HEK293 (cell line): Measurements from ENCODE around the gene C12orf56.
A peak's percentile ranks its signal among the peaks of the same experiment; 100 is the strongest.

ENCODE experiments used
- CTCF ChIA-PET: fragments of 350-600 bp; formaldehyde crosslinking; extraction: SDS; loops from one replicate; lab custom pipeline; 2021; ENCODE audit warnings: antibody characterized with exemption; lab: Yijun Ruan, JAX
- POLR2A ChIA-PET: fragments of 300-600 bp; formaldehyde crosslinking; extraction: SDS; loops from one replicate; lab custom pipeline; 2020; ENCODE audit warnings: antibody characterized with exemption, inconsistent platforms; lab: Yijun Ruan, JAX
- H3K27ac ChIP-seq: fragments of 200-500 bp; sonication (Bioruptor generic); 2 replicates; pipeline ENCODE4 v1.5.1; 2014; ENCODE audit warnings: low read depth, low read length, control low read depth, inconsistent platforms; ENCODE audit errors: extremely low read depth
- H3K36me3 ChIP-seq, 2 experiments: fragments of 200-500 bp in 1 of 2; sonication (Bioruptor generic) in 1 of 2; 1 replicate in 1 of 2; 2 replicates in 1 of 2; pipeline ENCODE4 v1.5.1; 2014 to 2017; ENCODE audit warnings: inconsistent platforms in 2 of 2, low read length in 2 of 2; ENCODE audit not compliant: control insufficient read depth in 2 of 2, insufficient read depth in 1 of 2
- H3K4me1 ChIP-seq: fragments of 200-500 bp; sonication (Bioruptor generic); 2 replicates; pipeline ENCODE4 v1.5.1; 2014; ENCODE audit warnings: mild to moderate bottlenecking, low read length, inconsistent platforms; ENCODE audit not compliant: control insufficient read depth, insufficient read depth
- H3K4me3 ChIP-seq: 2 replicates; pipeline ENCODE4 v1.5.1; 2011; ENCODE audit warnings: low read depth, mild to moderate bottlenecking, control low read depth, low read length, moderate library complexity
- H3K9me3 ChIP-seq: fragments of 200-500 bp; sonication (Bioruptor generic); 2 replicates; pipeline ENCODE4 v1.5.1; 2014; ENCODE audit warnings: low read depth, low read length, inconsistent platforms; ENCODE audit not compliant: control insufficient read depth, insufficient read depth
- FEZF1 ChIP-seq: fragments of 450-650 bp; formaldehyde crosslinking; IDR thresholded peaks from 2 replicates; pipeline ENCODE4 v1.5.1; 2016; ENCODE audit warnings: missing biosample characterization, missing genetic modification characterization
- IKZF3 ChIP-seq: fragments of 450-650 bp; IDR thresholded peaks from 2 replicates; pipeline ENCODE4 v1.5.0; 2018; ENCODE audit warnings: missing biosample characterization, mild to moderate bottlenecking, missing genetic modification characterization, moderate library complexity
- KLF9 ChIP-seq: fragments of 450-650 bp; formaldehyde crosslinking; IDR thresholded peaks from 2 replicates; pipeline ENCODE4 v1.5.1; 2016; ENCODE audit warnings: missing biosample characterization, missing genetic modification characterization, low read depth
- MEIS1 ChIP-seq: sonication (generic); formaldehyde crosslinking; IDR thresholded peaks from 2 replicates; pipeline ENCODE4 v1.8.1; 2022; ENCODE audit warnings: missing genetic modification reagents, mild to moderate bottlenecking, borderline replicate concordance
- RBAK ChIP-seq: fragments of 450-650 bp; formaldehyde crosslinking; IDR thresholded peaks from 2 replicates; pipeline ENCODE4 v1.5.1; 2016; ENCODE audit warnings: missing biosample characterization, missing genetic modification characterization
- SP2 ChIP-seq: fragments of 450-650 bp; formaldehyde crosslinking; IDR thresholded peaks from 2 replicates; pipeline ENCODE4 v1.5.1; 2016; ENCODE audit warnings: missing biosample characterization, missing genetic modification characterization
- ZBTB17 ChIP-seq: fragments of 450-650 bp; formaldehyde crosslinking; IDR thresholded peaks from 2 replicates; pipeline ENCODE4 v1.5.1; 2016; ENCODE audit warnings: missing biosample characterization, missing genetic modification characterization
- ZBTB20 ChIP-seq: fragments of 450-650 bp; formaldehyde crosslinking; IDR thresholded peaks from 2 replicates; pipeline ENCODE4 v1.5.1; 2016; ENCODE audit warnings: missing biosample characterization, missing genetic modification characterization
- ZNF174 ChIP-seq: fragments of 450-650 bp; formaldehyde crosslinking; IDR thresholded peaks from 2 replicates; pipeline ENCODE4 v1.5.0; 2017; ENCODE audit warnings: missing biosample characterization, mild to moderate bottlenecking, missing genetic modification characterization
- ZNF248 ChIP-seq: fragments of 450-650 bp; formaldehyde crosslinking; IDR thresholded peaks from 2 replicates; pipeline ENCODE4 v1.5.1; 2017; ENCODE audit warnings: missing biosample characterization, missing genetic modification characterization
- ZNF664 ChIP-seq: fragments of 450-650 bp; formaldehyde crosslinking; IDR thresholded peaks from 2 replicates; pipeline ENCODE4 v1.5.1; 2016; ENCODE audit warnings: missing biosample characterization, missing genetic modification characterization
- ZNF76 ChIP-seq: fragments of 450-650 bp; formaldehyde crosslinking; IDR thresholded peaks from 2 replicates; pipeline ENCODE4; 2016; ENCODE audit warnings: low read depth, missing biosample characterization, missing genetic modification characterization, borderline replicate concordance
- TF ChIP-seq, protein P1 (sequence below): fragments of 450-650 bp; formaldehyde crosslinking; IDR thresholded peaks from 2 replicates; pipeline ENCODE4 v1.5.1; 2016; ENCODE audit warnings: missing biosample characterization, missing genetic modification characterization
- TF ChIP-seq, protein P2 (sequence below): fragments of 450-650 bp; formaldehyde crosslinking; IDR thresholded peaks from 2 replicates; pipeline ENCODE4 v1.5.1; 2017; ENCODE audit warnings: missing biosample characterization, missing genetic modification characterization
- TF ChIP-seq, protein P3 (sequence below): fragments of 450-650 bp; formaldehyde crosslinking; IDR thresholded peaks from 2 replicates; pipeline ENCODE4 v1.5.1; 2016; ENCODE audit warnings: missing biosample characterization, missing genetic modification characterization
- TF ChIP-seq, protein P4 (sequence below): fragments of 450-650 bp; formaldehyde crosslinking; IDR thresholded peaks from 2 replicates; pipeline ENCODE4 v1.5.1; 2017; ENCODE audit warnings: missing biosample characterization, missing genetic modification characterization
- TF ChIP-seq, protein P5 (sequence below): fragments of 450-650 bp; formaldehyde crosslinking; IDR thresholded peaks from 2 replicates; pipeline ENCODE4 v1.5.1; 2016; ENCODE audit warnings: missing biosample characterization, missing genetic modification characterization, borderline replicate concordance

C12orf56 gene

DNA sequence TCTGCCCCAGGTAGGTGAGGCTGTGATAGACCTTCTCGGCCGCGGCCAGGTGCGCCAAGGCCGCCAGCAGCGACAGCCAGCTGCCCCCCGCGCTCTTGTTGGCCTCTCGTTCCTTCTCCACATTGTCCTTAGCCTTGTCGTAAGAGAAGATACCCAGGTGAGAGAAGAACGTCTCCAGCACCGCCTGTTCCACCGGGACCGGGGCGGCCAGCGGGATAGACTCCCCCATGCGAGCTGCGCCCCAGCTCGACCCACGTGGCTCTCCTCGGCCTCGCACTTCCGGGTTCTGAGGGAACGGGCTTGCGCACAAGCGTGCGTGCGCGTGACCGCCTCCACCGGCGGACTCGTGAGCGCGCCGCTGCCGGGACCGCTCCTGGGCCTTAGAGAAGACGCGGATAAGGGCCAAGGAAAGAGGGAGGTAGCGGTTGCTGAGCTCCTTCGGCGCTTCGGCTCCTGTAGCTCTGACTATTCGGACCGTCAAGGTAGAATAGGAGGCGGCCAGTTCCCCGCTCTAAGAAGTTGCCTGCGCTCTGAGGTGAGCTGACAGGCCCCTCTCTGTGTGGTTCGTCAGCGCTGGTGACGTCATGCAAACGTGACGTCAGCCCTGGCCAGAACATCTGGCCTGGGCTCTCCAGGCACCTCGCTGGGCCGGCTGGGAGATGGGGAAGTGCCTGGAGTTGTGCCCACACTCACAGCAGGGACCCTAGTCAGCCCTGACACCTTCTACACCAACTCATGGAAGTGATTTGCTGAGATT, 168.4 kb downstream of the C12orf56 start, which contains the start of gene KICS2 (continued):
- TF ChIP-seq, protein P1, sequence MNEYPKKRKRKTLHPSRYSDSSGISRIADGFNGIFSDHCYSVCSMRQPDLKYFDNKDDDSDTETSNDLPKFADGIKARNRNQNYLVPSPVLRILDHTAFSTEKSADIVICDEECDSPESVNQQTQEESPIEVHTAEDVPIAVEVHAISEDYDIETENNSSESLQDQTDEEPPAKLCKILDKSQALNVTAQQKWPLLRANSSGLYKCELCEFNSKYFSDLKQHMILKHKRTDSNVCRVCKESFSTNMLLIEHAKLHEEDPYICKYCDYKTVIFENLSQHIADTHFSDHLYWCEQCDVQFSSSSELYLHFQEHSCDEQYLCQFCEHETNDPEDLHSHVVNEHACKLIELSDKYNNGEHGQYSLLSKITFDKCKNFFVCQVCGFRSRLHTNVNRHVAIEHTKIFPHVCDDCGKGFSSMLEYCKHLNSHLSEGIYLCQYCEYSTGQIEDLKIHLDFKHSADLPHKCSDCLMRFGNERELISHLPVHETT (tag by site-specific recombination): peak; percentile 74
- TF ChIP-seq ZNF174 (tag by site-specific recombination) (no peak), MEIS1 (CRISPR knock-in tag) (no peak), ZNF248 (tag by site-specific recombination) (no peak), RBAK (tag by site-specific recombination) (peak; percentile 50; the same call in 1 of the 2 replicates)
- TF ChIP-seq, all 188 proteins: peak for 76

DNA sequence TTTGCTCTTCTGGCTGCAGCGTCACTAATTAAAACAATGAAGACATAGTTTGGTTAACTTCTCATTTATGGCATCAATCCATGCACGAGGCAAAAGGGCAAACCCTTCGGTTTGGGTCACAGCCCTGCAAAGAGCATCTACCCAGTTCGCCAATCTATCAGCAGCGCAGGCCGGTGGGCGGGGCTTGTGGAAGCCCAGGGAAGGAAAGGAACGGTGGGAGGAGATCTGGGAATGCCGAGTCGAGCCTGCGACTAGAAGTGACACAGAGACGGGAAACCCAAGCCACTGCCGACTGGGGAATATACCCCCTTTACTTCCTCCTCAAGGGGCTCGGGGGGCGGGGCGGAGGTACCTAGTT, 168.9 kb downstream of the C12orf56 start:
- no peaks in the 10 kb centered on the region for H3K36me3 ChIP-seq
- no peaks in the 10 kb centered on the region for H3K9me3 ChIP-seq
- CTCF ChIA-PET: interaction anchor here (1.3 kb wide), 1 partner anchor 91 kb away, joined by 3 read pairs; no protein-coding TSS in a partner anchor
- TF ChIP-seq ZNF664 (tag by site-specific recombination) (no peak), ZBTB17 (tag by site-specific recombination) (peak; percentile 95), IKZF3 (tag by site-specific recombination) (peak; percentile 97), KLF9 (tag by site-specific recombination) (peak; percentile 57; the same call in 1 of the 2 replicates), ZBTB20 (0 out of 2 replicates have a peak, but pooled peaks have one; percentile 60), FEZF1 (tag by site-specific recombination) (peak; percentile 87), SP2 (tag by site-specific recombination) (peak; percentile 48; the same call in 1 of the 2 replicates), ZNF76 (tag by site-specific recombination) (peak; percentile 63; the same call in 1 of the 2 replicates)
- TF ChIP-seq, protein P2, sequence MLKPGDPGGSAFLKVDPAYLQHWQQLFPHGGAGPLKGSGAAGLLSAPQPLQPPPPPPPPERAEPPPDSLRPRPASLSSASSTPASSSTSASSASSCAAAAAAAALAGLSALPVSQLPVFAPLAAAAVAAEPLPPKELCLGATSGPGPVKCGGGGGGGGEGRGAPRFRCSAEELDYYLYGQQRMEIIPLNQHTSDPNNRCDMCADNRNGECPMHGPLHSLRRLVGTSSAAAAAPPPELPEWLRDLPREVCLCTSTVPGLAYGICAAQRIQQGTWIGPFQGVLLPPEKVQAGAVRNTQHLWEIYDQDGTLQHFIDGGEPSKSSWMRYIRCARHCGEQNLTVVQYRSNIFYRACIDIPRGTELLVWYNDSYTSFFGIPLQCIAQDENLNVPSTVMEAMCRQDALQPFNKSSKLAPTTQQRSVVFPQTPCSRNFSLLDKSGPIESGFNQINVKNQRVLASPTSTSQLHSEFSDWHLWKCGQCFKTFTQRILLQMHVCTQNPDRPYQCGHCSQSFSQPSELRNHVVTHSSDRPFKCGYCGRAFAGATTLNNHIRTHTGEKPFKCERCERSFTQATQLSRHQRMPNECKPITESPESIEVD (tag by site-specific recombination): no peak
- TF ChIP-seq, protein P3, sequence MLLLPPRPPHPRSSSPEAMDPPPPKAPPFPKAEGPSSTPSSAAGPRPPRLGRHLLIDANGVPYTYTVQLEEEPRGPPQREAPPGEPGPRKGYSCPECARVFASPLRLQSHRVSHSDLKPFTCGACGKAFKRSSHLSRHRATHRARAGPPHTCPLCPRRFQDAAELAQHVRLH: 0 out of 2 replicates have a peak, but pooled peaks have one; percentile 19
- H3K4me1 ChIP-seq: peaks cover 8% of the 10 kb centered on the region; the same call in 1 of the 2 replicates
- H3K4me3 ChIP-seq: peak overlapping the region; percentile 95
- POLR2A ChIA-PET: interaction anchor here (1.1 to 1.4 kb wide), 3 partner anchors 24 to 378 kb away, joined by 3 to 5 read pairs (median 4); partner anchors contain the start of gene SRGAP1
- peak overlapping the region; percentile 71 for H3K27ac ChIP-seq

- TF ChIP-seq, protein P4, sequence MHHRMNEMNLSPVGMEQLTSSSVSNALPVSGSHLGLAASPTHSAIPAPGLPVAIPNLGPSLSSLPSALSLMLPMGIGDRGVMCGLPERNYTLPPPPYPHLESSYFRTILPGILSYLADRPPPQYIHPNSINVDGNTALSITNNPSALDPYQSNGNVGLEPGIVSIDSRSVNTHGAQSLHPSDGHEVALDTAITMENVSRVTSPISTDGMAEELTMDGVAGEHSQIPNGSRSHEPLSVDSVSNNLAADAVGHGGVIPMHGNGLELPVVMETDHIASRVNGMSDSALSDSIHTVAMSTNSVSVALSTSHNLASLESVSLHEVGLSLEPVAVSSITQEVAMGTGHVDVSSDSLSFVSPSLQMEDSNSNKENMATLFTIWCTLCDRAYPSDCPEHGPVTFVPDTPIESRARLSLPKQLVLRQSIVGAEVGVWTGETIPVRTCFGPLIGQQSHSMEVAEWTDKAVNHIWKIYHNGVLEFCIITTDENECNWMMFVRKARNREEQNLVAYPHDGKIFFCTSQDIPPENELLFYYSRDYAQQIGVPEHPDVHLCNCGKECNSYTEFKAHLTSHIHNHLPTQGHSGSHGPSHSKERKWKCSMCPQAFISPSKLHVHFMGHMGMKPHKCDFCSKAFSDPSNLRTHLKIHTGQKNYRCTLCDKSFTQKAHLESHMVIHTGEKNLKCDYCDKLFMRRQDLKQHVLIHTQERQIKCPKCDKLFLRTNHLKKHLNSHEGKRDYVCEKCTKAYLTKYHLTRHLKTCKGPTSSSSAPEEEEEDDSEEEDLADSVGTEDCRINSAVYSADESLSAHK (tag by site-specific recombination): 0 out of 2 replicates have a peak, but pooled peaks have one; percentile 29
- TF ChIP-seq, protein P5, sequence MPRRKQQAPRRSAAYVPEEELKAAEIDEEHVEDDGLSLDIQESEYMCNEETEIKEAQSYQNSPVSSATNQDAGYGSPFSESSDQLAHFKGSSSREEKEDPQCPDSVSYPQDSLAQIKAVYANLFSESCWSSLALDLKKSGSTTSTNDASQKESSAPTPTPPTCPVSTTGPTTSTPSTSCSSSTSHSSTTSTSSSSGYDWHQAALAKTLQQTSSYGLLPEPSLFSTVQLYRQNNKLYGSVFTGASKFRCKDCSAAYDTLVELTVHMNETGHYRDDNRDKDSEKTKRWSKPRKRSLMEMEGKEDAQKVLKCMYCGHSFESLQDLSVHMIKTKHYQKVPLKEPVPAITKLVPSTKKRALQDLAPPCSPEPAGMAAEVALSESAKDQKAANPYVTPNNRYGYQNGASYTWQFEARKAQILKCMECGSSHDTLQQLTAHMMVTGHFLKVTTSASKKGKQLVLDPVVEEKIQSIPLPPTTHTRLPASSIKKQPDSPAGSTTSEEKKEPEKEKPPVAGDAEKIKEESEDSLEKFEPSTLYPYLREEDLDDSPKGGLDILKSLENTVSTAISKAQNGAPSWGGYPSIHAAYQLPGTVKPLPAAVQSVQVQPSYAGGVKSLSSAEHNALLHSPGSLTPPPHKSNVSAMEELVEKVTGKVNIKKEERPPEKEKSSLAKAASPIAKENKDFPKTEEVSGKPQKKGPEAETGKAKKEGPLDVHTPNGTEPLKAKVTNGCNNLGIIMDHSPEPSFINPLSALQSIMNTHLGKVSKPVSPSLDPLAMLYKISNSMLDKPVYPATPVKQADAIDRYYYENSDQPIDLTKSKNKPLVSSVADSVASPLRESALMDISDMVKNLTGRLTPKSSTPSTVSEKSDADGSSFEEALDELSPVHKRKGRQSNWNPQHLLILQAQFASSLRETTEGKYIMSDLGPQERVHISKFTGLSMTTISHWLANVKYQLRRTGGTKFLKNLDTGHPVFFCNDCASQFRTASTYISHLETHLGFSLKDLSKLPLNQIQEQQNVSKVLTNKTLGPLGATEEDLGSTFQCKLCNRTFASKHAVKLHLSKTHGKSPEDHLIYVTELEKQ: no peak
- TF ChIP-seq, all 188 proteins: peak for 1
- no peaks in the 10 kb centered on the region for H3K9me3 ChIP-seq
- peaks cover under 1 to 5% of the 10 kb centered on the region in 2 experiments; a peak in 2 of 3 replicates for H3K36me3 ChIP-seq
- H3K4me1 ChIP-seq: peaks cover 8% of the 10 kb centered on the region; the same call in 1 of the 2 replicates
- H3K27ac ChIP-seq: no peak overlapping the region
- no peak overlapping the region for H3K4me3 ChIP-seq
- ChIA-PET POLR2A (no interaction called here), CTCF (interaction anchor here (0.7 kb wide), 1 partner anchor 32 kb away, joined by 3 read pairs; no protein-coding TSS in a partner anchor)
Measured at GRCh38 chr12:64220046-64220445, 170.5 kb downstream of the C12orf56 start.
